SW480 (cell line): ENCODE measurements around the gene OSBPL6.
"Not testable (repeated sequence)": the region's sequence is repeated elsewhere in the genome, so short reads cannot be mapped to it uniquely, and the experiment has no call there.

Experiments
- DNase-seq: peaks from one replicate; pipeline ENCODE4 v3.0.0-alpha.2; 2016; ENCODE audit warnings: low spot score

Gene OSBPL6

DNA sequence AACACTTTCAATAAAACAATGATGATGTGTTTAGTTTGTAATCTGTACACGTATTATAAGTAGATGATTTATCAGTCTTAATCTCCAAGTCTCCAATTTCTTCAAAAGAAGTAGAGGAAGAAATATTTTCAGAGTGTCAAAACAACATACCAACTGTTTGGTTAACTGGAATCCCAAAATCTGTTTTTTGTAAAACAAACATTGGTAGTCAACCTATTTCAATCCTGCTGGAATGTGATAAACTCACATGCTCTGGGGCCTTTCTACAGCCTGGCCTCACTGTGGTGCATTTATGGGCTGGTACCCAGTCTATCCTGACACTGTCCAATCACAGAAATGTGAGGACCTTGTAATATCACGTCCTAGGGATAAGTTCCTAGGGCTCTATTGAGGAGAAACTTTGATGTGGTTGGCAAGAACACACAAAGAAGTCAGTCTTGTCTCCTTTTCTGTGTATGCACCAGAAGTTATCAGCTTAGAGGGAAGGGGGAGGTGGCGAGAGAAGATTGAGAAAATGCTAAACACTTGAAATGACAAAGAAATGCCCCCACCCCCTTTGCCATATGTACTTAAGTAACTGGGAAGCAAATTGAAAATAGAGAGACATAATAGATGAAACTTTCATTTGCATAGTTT lies 209.5 kb downstream of the OSBPL6 start:
- DNase-seq = peak; percentile 33

DNA sequence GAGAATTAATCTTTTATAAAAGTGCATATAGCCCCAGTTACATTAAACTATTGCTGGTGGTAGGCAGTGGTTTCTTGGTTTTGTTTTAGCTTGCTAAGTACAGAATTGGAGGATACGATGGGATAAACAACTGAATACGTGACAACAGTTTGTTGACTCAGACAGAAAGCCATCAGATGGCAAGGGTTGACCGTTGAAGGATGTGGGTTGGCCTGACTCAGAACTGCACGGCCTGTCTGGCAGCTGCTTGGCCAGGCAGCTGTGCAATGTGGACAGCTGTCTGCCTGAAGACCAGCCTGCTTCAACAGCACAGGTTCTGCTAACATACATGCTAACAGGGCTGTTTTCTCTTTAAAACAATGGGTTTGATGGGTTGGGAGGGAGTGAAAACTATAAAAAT lies 210.1 kb downstream of the OSBPL6 start:
- DNase-seq = peak; percentile 43

DNA sequence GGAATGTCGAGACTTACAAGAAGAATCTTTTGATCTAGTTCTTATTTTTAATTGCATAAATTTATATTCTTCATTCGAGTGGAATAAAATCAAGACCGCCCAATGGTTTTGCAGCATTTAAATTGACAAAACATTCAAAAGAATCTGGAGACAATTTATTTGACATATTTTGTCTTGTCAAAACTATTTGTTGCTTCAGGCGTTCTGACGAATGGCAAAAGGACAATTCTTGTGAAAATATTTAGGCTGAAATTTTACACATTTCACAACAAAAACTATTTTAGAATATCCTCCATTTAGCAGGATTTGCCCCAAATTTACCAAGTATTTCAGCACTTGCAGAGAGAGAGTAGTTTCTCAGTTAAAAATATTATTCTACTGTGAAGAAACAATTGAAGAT lies 214.9 kb downstream of the OSBPL6 start:
- DNase-seq = no peak

DNA sequence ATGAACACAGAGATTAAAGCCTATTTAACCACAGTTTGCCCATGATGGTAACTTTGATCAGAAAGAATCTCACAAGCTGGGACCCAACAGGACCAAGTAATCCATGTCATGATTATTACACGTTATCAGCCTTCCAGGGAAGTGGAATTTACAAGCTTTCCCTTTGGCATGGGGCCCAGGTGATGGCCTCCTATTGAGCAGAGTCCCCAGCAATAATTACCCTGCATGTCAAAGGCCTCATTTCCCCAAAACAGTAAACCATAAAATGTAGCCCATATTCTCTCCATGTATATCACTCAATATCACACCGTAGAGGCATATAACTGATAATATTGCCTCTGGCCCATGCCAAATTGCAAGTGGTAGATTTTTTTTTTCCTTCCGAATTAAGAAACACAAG lies 217.7 kb downstream of the OSBPL6 start:
- DNase-seq = no peak

DNA sequence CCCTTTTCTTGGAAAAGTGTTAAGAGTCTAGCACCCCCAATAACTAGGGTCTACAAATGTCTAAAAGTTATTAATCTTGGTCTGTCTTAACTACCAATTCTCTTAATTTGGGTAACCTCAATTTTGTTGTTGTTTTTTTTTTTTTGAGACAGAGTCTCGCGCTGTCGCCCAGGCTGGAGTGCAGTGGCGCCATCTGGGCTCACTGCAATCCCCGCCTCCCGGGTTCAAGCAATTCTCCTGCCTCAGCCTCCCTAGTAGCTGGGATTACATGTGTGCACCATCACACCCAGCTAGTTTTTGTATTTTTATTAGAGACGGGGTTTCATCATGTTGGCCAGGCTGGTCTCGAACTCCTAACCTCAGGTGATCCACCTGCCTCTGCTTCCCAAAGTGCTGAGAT lies 218.1 kb downstream of the OSBPL6 start:
- not testable (repeated sequence) for DNase-seq

DNA sequence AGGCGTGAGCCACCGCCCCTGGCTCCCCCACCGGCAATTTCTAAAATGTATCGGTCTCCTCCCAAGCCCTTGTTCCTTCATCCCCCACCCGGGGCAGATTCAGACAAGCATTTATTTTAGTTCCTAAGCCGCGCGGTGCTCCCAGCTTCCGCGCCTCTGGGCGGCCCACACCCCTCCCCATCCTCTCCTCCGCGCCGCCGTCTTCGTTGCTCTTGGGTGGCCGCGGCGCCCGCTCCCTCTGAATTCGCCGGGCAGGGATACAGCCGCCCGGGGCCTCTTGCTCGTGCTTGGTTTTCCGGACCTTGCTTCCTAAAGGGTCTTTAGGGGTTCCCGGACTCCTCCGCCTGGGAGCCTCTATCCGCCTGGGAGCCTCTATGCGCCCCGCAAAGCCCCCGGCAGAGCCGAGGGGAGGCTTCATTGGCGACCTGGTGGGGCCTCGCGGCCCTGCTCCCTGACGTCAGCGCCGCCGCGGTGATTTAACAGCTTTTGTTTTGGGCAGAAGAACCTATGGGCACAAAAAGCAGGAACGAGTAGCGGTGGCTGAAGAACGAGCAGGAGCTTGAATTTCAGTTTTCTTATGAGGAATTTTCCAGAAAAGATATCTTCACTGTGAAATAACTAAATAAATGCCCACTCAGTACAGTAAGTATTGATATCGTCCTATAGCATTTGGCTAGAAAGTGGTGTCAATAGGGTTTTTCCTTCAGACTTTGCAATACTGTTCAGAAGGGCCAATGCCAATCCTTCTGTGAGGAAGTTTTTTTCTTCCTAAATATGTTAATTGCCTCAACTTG lies 219.4 kb downstream of the OSBPL6 start:
- DNase-seq = peak; percentile 76

DNA sequence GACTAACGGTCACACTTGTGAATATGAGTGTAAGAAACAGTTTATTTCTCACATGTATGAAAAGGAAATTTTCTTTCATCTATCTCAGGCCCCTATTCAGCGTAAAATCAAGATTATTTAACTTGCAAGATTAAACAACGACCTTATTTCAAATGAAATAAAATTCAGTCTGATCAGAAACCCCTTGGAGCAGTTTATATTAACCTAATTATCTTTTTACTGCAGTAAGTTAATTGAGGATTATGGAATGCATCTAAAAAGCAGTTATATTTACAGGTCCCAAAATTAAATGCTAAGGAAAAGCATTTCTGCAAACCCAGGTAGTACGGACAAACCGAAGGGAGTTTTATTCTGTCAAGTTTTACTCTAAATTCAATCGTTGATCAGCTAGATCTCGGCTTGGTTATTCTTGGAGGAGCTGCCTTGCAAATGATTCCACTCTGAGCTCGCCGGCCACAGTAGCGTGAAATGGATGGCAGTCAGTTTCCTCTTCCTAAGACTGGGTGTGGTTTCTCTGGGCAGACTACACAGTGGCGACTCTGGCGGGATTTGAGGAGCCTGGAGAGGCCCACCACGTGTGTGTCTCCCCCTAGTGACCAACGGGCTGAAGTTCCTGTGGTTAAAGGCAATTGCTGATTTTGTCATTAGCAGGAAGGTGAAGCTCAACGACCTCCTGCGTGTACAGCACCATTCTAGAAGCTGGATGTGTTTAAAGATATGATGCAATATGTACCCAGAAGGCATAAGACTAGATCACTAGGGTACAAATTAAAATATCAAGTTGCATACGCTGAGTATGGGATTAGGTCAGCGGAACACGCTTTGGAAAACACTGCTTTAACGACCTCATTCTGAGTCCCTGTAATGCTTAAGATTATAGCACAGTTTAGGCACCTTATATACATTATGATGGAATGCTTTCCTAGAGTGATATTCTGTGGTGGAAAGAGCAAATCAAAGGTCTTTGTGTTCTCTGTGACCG lies 220.2 kb downstream of the OSBPL6 start:
- peak; percentile 95 for DNase-seq

DNA sequence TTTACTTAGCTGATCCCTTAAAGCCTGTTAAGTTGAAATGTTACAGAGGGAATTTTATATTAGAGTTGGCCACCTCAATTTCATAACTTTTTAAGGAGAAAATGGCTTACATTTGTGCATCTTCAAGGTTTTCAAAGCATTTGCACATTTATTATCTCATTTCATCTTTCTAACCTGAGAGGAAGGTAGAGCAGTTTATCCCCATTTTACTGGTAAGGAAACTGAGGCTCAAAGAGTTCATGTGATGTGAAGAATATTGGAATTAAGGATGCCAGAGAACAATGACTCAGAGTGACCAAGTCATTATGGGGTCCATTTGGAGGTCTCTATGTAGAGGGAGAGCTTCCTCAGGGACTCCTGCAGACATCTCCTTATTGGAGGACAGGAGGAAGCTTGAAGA lies 221.7 kb downstream of the OSBPL6 start:
- DNase-seq = no peak

DNA sequence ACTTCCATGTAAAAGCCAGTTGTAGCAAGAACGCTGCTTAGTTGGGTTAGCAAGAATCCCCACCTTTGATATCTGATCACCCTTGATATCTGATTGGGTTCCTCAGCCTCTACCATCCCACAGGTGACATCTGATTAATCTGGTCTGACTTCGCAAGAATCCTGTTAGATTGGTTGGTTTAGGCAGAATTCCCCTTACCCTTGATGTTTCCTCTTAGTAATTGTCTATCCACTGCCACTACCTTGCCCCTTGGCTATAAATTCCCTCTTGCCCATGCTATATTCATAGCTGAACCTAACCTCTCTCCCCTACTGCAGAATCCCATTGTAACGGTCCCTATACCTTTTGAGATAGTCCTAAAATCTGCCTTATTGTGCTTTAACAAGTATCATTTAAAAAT lies 223.6 kb downstream of the OSBPL6 start:
- no peak for DNase-seq

DNA sequence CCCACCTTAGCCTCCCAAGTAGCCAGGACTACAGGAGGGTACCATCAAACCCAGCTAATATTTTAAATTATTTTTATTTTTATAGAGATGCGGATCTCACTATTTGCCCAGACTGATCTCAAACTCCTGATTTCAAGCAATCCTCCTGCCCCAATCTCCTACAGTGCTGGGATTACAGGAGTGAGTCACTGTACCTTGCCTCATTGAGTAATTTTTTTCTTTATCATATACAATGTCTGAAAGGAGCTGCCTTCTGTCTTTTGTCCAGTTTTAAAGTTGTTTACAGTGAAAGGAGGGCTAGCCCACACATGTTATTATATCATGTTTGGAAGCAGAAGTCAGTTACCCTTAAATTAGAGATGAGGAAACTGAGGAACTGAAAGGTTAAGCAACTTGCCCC lies 224.1 kb downstream of the OSBPL6 start:
- DNase-seq = no peak

DNA sequence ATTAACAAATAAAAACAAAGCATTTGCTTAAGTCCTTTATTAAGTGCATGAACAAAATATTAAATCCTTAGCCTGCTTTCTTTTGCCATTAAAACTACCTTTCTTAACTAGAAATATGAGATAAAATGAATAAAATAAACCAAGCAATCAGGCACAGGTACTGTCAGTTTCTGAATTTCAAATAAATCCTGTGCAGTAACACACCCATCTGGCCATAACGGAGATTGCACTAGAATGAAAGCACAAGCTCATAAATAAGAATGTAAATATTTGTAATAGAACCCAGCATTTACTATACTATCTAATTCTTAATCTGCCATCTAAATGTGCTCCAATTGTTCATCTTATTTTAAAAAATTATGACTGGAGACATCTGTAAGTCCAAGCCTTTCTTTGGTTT lies 224.8 kb downstream of the OSBPL6 start:
- DNase-seq = peak; percentile 26

DNA sequence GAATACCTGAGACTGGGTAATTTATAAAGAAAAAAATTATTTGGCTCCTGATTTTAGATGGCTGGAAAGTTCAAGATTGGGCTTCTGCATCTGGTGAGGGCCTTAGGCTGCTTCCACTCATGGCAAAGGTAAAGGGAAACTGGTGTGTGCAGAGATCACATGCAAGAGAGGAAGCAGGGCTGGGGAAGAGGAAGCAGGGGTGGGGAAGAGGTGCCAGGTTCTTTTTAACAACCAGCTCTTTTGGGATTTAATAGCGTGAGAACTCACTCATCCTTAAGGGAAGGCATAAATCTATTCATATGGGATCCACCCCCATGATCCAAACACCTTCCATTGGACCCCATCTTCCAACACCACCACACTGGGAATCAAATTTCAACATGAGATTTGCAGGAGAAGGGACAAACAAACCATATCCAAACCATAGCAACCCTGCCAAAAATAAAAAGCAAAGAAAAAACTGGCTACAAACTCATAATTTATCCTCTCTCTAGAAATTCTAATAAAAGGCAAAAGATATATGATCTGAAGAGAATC lies 226.2 kb downstream of the OSBPL6 start:
- no peak for DNase-seq

DNA sequence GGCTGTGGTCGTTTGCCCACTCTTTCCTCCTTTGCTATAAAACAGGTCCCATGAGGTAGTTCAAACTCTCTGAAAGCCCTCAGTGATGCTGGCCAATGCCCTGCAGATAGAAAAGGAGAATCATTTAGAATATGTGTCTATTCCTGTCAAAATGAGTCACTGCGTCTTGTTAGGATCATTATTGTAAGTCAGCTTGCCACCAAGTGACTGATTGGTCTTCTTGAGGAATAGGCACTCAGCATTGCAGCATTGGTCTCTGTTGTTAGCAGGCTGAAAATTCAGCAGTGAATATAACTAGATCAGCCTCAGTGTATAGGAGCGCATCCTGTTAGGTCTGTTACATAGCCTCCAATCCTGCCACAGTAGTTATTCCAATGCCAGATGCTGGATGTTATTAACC lies 227.8 kb downstream of the OSBPL6 start:
- DNase-seq = no peak

DNA sequence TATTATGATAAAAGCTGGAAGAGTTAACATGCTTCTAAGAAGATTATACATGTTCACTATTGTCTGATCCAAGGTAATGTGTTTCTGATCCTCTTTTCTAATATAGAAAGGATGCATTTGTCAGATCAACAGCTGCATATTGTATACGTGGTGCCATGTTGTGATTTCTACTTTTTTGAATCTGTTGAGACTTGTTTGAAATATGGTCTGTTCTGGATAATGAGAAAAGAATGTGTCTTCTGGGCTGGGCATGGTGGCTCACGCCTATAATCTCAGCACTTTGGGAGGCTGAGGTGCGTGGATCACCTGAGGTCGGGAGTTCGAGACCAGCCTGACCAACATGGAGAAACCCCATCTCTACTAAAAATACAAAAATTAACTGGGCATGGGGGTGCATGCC lies 229.4 kb downstream of the OSBPL6 start:
- DNase-seq = not testable (repeated sequence)

DNA sequence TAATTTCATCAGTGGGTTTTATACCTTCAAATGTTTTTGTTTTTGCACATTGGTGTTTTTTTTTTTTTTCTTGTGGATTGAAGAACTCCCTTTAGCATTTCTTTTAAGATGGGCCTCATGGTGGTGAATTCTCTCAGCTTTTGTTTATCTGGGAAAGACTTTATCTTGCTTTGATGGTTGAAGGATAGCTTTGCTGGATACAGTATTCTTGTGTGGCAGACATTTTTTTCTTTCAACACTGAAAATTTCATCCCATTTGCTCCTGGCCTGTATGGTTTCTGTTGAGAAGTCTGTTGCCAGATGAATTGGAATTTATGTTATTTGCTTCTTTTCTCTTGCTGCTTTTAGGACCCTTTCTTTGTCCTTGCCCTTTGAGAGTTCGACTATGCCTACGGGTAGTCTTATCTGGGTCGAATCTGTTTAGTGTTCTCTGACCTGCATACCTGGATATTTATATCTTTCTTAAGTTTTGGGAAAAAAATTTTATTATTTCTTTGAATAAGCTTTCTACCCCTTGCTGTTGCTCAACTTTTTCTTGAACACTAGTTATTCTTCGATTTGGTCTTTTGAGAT lies 231.0 kb downstream of the OSBPL6 start:
- DNase-seq = no peak

DNA sequence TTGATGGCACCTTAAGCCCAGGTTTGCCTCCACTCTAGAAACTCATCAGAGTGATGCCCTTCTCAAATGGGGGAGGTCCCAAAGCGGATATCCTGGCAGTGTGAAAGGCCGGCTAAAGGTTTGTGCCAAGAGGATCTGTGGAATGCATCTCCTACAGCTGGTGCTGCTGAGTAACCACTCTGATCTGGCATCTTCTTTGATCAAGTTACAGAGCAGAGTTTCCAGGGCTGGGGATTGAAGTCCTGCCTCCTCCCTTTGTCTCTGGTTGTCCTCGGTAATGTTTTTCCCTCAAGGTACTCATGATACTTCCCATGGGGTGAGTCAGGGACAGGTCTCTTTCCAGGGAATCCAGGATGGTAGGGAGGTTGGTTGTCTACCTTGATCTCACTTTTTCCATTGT lies 232.1 kb downstream of the OSBPL6 start:
- no peak for DNase-seq

DNA sequence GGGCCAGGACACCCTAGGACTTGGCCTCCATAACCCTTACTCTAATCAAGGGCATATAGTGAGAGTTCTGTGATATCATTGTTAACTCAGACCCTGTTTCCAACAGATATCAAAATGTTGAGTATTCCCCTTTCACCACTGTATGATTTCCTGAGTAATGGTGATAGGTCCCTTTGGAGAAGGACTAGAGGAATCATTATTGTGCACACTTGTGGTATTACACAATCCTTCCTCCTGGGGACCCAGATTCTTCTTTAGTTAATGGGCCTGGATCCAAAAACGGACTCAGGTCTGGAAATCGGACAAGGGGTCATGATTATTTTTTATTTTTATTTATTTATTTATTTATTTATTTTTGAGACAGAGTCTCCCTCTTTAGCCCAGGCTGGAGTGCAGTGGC lies 233.1 kb downstream of the OSBPL6 start:
- no peak for DNase-seq

DNA sequence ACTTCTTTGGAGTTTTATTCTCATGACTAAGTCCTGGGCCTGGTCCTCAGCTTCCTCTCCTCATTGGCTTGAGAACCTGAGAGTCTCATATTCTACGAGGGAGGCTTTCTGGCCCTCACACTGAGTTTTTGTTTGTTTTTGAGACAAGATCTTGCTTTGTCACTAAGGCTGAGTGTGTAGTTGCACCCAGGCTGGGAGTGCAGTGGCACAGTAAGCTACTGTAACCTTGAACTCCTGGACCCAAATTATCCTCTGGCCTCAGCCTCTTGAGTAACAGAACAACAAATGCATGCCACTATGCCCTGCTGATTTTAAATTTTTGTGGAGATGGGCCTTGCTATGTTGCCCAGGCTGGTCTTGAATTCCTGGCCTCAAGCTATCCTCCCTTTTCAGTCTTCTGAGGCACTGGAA lies 234.1 kb downstream of the OSBPL6 start:
- no peak for DNase-seq

DNA sequence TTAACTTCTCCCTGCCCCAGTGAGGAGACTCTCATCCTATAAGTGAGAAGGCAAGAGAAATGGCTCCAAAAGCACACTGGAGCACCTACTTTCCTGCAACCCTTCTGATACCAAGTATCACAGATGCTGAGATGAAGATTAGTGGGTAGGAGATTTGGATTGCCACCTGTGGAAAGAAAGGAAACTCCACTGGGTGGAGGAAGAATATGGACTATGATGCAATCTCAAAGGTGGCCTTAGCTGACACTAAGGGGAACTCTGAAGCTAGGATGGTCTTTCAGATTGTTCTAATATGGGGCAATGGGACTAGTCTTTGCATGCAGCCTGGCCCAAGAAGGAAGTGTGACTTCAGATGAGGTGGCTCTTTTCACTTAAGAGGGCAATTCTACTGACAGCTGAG lies 235.0 kb downstream of the OSBPL6 start:
- DNase-seq = no peak

DNA sequence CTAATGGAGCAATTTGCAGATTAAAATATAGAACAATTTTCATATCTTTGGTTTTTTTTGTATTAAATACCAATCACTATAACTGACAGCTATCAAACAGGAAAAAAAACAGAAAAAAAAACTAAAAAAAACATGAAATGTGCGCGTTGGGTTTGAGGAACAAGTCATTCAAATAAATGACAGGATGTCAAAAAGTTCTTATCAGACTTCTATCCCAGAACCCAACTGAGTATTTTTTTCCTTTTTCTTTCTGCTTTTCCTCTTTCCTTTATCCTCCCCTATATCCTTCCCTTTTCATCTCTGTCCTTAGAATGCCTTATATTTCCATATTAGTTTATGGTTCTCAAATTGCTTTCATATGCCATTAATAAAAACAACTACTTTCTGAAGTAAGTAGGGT lies 242.3 kb downstream of the OSBPL6 start:
- no peak for DNase-seq

DNA sequence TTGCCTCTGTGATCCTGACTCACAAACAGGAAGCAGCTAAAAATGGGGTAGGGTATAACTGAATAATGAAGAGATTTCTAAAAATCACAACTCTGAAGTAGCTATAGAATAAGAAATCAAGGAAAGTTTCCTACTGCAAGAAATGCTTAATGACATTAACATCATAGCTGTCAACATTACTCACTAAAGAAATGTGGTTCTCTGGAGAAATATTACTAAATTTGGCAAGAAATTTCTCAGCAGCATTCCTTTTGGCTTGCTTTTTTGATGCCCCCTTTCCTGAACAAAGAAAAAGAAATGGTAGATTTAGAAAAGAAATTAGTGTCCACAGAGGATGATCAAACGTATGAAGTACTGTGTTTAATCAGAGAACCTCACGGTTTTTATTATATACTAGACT lies 247.1 kb downstream of the OSBPL6 start:
- DNase-seq = no peak
